Measurements from ENCODE around the gene TOM1L2.
"Not testable (repeated sequence)": the region's sequence is repeated elsewhere in the genome, so short reads cannot be mapped to it uniquely, and the experiment has no call there.

TOM1L2 gene
- total RNA-seq, result 8.8 to 67.7 (median 50.1) reads per million in 3 experiments

DNA sequence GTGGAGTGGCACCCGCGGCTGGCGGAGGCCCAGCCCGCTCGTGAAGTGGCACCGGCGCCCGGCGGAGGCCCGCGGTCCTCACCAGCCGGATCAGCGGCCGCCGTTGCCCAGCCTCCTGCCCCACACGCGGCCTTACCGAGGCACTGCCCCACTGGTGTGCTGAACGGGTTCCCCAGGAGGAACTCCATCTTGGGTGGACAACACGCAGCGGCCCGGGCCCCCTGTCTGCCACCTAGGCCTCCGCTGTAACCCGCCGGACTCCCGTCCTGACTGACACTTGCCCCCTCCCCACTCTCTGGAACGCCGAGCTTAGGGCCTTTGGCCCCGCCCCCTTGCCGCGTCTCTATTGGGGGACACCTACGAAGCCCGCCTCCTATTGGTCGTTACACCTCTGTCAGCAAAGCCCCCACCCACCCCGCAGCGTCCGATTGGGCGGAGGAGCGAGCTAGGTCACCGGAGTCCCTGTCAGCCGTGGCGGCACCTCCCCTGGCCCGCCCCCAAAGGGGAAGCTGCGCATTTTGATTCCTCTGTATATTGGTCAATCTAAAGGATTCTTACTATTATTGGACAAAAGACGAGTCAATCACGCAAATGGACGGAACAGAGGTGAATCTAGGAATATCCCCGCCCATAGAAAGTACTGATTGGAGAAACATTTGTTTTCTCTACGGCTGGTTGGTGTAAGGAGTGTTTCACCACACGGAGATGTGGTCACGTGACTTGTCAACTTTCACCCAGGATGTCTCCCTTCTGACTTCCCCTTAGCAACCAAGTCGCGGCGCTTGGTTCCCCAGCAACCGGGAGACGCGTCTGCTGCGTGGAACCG lies at the start of gene TOM1L2, which contains the start of gene DRC3:
TOM1L2 (minus strand) TSS at position 275 of the 826 bp plus-strand sequence; CDS start at position 188, 87 bp downstream.
DRC3 (plus strand) TSS at position 737 of the 826 bp plus-strand sequence. CDS start 4,737 bp downstream, outside the sequence.
- DNase-seq, result peak; percentile 100

GRCh38 chr17:18021372-18021771 lies 49.2 kb upstream of the TOM1L2 start:
- DNase-seq, result no peak

DNA sequence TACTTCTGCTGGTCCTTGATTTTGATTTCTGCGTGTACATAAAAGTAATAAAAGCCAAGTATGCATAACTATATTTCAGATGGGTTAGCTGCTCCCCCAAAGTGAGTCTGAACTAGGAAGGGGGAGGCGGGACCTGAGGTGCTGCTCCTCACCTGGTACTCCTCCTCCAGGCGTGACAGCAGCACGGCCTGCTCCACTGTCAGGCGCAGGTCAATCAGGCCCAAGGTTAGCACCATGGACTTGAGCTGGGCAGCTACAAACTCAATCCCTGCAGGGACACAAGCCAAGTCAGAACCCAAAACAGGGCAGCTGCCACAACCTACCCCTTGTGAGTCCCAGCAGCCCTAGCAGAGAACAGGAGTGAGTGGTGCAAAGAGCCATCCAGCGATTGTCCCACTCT lies 48.8 kb upstream of the TOM1L2 start:
- no peak for DNase-seq

GRCh38 chr17:18019838-18020154 lies 47.6 kb upstream of the TOM1L2 start:
- no peak for DNase-seq

GRCh38 chr17:18018411-18018921 lies 46.3 kb upstream of the TOM1L2 start:
- no peak for DNase-seq

DNA sequence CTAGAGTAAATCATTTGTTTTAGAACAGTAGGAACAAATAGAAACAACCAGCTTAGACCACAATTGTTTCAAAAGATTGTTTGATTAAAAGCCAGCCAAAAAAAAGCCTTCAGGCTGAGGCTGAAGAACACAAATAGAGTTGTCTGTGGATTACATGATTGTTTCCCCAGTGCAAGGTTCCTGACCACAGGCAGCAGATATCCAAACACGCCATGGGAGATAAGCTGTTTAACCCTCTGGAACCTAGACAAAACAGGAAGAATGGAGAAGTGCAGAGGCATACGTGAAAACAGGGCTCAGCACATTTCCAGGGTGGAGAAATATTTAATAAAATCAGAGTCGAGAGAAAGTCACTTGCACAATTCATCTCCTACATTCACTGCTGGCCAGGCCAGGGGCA lies 45.8 kb upstream of the TOM1L2 start:
- no peak for DNase-seq

- no peak for DNase-seq
Observed at GRCh38 chr17:18016426-18016825, 44.2 kb upstream of the TOM1L2 start.

- no peak for DNase-seq
Observed at GRCh38 chr17:18015593-18015992, 43.4 kb upstream of the TOM1L2 start.

GRCh38 chr17:18014006-18014405 lies 41.8 kb upstream of the TOM1L2 start:
- DNase-seq, result no peak

DNA sequence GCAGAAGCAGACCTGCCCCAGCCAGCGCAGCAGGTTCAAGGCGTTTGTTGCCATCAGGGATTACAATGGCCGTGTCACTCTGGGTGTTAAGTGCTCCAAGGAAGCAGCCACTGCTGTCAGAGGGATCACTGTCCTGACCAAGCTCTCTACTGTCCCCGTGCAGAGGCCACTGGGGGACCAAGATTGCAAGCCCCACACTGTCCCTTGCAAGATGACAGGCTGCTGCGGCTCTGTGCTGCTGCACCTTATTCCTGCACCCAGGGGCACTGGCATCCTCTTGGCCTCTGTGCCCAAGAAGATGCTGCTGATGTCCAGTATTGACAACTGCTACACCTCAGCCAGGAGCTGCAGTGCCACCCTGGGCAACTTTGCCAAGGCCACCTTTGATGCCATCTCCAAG lies 39.1 kb upstream of the TOM1L2 start:
- no peak for DNase-seq

GRCh38 chr17:18009609-18010420 lies 37.6 kb upstream of the TOM1L2 start:
- DNase-seq, result no peak

DNA sequence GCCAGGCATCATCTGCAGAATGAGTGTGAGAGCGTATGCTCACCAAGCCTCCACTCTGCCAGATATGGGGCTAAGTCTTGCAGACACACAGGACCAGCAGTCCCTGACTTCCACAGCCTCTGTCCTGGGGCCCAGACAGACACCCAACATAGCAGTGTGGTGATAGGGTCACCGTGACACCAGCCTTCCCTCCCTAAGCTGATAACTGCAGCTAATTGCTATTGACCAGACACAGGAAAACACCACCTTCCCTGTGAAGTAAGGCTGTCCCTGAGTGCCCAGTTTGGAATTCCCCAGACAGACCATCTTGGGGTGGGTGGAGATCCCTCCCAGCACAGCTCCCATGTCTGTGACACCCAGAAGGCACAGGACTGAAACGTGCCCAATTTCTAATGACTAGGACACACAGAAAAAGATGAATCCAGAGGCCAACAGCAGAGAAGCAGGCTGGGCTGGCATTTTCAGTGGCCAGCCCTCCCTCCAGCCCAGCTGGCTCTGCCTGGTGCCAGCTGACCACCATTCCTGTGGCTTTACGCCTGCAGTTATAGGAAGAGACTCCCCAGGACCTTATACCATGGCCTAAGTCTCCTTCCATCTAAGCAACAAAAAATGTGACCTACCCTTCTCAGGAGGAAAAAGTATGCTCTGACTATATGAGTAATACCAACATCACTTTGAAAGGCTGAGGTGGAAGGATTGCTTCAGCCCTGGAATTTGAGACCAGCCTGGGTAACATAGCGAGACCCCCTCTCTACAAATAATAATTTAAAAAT lies 36.5 kb upstream of the TOM1L2 start:
- no peak for DNase-seq

DNA sequence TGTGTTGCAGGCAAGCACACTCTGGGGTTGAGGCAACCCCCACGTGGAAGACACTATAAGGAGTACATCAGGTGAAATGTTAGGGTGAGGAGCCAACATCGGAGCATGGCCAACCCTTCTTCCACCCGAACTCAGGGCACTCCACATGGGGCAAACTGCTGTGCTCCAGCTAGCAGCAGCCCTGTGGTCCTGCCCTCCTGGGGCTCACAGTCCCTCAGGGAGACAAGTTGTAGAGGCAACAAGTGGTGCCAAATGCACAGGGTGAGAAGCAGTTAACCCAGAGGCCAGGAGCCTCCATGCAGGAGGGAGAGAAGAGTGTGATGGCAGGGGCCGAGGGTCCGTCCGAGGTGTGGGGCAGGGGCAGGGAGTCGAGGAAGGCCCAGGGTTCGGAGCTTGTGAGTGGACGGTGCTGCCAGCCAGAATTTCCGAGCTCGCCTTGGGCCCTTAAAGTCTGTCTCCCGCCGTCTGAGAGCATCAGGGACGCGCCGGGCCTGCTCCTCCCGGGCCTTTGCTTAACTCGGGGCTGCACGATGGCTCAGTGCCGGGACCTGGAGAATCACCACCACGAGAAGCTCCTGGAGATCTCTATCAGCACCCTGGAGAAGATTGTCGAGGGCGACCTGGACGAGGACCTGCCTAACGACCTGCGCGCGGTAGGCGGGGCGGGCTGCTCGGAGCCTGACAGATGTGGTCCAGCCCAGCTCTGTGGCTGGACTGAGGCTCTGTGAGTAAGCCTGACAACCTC lies 34.5 kb upstream of the TOM1L2 start:
- DNase-seq, result no peak

- DNase-seq, result no peak
Observed at GRCh38 chr17:18005496-18005895, 33.3 kb upstream of the TOM1L2 start.

GRCh38 chr17:18004884-18005305 lies 32.7 kb upstream of the TOM1L2 start:
- DNase-seq, result no peak

DNA sequence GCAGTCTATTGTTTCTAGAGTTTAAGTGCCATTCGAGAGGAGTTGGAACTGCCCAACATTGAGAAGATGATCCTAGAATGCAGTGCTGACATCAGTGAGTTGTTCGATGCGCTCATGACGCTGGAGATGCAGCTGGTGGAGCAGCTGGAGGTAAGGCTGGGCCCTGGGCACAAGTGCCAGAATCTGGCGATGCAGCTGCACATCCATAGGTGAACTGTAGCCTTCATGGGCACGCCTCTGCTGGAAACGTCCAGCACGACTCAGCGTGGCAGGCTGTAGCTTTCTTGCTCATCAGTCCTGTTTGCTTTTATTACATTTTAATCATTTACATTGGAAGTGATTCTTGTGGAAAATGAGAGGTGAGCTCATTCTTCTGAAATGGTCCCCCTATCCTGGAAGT lies 32.1 kb upstream of the TOM1L2 start:
- DNase-seq, result no peak

DNA sequence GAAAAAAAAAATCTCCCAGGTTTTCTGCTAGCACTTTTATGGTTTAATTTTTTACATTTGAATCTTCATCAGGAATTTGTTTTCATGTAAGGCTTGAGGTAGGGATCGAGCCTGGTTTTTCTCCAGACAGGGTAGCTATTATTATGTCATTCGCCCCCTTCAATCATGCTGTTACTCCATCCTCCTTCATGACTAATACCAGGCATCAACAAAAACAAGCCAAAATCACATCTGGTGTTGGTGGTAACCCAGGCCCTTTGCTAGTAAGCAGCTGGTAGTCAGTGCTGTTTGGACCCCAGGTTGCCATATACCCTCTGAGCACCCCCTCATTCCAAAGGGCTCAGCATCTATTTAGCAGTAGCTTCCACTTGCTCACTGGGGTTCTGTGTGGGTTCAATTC lies 30.0 kb upstream of the TOM1L2 start:
- DNase-seq, result no peak

GRCh38 chr17:18000030-18000408 lies 27.8 kb upstream of the TOM1L2 start:
- no peak for DNase-seq

DNA sequence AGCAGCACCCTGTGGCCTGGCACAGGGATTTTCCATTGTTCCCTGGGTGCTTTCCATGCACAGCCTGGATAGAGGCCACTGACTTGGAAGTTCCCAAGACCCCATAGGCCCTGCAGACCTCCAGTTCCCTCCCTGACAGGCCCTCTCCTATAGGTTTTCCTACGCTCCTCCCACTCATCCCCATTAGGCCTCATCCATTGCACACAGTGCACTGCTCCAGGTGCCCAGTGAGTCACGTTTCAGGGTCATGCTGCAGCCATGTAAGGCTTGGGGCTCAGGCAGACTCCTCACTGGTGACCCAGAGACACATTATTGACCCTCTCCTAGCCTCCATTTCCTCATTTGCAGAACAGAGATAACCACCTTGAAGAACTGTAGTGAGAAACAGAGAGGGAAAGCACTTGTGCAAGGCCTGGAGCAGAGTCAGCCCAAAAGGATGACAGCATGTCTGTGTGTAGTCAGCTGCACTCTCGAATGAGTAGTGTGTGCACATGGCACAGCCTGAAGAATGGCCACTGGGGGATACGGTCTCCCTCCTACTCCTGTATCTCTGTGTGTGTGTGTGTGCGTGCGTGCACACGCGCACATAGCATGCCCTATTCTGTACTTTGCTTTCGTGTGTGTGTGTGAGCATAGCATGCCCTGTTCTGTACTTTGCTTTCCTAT lies 27.3 kb upstream of the TOM1L2 start:
- no peak for DNase-seq

- no peak for DNase-seq
Observed at GRCh38 chr17:17998934-17999333, 26.7 kb upstream of the TOM1L2 start.

GRCh38 chr17:17995887-17996286 lies 23.7 kb upstream of the TOM1L2 start:
- not testable (repeated sequence) for DNase-seq
